Activated CD4-positive, alpha-beta T cell treated with anti-CD3 and anti-CD28 coated beads, Interleukin-2, amount 50 U/mL, for 4 hours (primary cell): Measurements from ENCODE around the gene VPS8.
"Not testable (repeated sequence)": the region's sequence is repeated elsewhere in the genome, so short reads cannot be mapped to it uniquely, and the experiment has no call there.

ENCODE experiments used
- DNase-seq, 2 experiments: peaks; one replicate each; pipeline ENCODE4 v3.0.0-alpha.2; 2020

Gene VPS8

DNA sequence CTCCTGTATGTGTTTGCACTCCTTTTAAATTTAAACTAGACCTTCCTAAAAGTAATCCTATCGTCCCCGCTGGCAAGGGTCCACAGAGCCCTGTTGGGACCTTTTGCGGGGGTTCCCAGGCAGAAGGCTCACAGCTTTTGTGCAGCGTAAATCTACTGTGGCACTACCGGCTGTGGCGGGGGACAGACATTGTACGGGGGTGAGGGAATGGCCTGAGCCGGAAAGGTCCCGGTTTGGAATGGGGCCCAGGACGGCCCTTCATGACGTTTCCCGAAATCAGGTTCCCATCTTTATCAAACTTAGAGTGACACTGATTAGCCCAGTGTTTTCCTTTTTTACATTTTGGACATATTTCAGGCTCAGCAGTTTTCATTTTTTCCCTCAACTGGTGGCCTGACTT is 205.6 kb downstream of the VPS8 start:
- DNase-seq = not testable (repeated sequence)

DNA sequence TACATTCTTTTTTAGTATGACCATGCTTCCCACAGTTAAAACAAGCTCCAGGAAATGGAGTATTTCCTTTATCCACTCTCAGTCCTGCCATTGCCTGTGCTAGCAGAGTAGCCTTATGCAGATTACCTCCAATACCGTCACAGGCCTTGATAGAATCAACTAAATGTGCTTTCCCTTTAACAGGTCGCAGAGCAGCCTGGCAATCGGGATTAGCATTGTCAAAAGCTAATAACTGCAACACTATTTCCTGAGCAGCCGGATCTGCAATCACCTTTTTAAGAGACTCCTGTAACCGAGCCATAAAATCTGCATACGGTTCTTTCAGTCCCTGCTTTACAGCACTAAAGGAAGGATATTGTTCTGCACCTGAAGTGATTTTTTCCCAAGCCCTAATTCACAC is 206.0 kb downstream of the VPS8 start:
- not testable (repeated sequence) for DNase-seq

DNA sequence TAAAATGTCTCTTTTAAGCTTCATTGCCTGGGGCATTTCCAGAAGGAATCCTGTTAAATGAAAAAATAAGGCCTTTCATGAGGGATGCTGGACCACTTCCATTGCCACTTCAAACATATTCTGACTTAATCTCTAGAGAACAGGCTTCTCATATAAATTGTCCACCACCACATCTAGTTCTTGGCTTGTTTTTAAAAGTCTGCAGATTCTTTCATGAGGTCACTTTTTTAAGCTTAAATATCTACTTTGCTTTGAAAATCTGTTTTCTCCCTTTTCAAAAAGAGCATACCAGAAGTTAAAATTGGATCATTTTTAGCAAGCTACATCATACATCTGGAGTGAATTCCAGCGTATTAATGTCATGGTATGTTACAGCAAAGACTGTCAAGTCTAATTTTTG is 209.3 kb downstream of the VPS8 start:
- DNase-seq = no peak

DNA sequence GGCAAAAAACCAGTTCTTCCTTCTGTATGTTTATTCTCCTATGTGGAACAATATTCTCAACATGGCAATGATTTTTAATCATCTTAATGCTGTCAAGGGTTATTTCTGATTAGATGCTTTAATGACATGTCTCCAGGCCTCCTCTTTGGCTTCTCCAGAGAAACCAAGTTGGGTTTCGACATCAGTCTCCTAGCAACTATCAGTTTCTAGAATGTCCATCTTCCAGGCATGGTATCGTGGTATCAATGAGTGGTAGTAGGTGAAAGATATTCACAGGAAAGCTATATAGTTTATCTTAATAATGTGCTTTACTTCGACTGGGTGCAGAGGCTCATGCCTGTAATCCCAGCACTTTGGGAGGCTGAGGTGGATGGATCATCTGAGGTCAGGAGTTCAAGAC is 212.4 kb downstream of the VPS8 start:
- DNase-seq = no peak

DNA sequence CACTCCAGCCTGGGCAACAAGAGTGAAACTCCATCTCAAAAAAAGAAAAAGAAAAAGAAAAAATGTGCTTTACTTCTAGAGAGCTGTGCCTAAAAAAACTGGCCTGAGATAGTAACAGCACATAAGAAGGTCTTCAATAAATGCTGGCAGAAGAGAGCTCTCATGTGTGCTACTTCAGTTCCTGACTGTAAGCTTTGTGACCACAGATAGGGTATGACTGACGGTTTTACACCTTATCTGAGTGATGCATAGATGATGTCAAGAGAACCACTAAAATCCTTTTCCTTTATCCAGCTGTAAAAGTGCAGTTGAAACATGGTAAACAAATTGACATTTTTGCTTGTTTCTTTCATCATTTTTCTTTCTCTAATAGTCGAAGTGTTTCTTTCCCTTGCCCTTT is 213.0 kb downstream of the VPS8 start:
- no peak for DNase-seq

DNA sequence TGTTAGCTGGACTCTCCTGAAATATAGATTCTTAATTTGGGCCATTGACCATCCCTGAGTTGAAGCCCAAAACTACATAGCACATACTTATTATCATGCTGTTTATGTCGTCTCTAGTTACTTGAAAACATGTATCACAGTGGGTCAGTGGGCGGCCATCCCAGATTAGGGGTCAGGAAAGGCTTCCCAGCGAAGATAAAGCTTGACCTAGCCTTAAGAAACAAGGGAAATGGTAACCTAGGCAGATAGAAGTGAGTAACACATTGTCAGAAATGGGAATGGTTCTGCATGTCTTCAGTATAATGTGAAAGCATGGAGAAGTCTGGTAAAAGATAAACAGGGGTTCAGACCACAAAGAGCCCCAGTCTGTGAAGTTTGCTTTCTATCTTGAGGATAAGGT is 216.2 kb downstream of the VPS8 start:
- DNase-seq = no peak

DNA sequence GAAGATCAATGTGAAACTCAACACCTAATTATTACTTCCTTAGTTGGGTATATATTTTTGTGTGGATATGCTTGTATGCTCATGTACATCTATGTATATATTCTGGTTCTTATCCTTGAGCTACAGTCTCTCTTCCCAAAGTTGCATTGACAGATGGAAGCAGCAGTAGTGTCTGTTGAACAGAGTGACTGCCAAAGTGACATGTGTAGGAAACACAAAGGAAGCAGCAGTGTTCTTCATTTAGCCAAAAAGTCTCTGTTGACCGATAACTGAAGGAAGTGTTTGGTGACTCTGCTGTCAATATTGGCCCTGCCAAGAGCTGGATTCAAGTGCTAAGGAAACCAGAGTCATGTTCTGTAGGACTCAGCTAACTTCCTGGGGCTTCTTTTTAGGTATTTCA is 217.1 kb downstream of the VPS8 start:
- no peak for DNase-seq

DNA sequence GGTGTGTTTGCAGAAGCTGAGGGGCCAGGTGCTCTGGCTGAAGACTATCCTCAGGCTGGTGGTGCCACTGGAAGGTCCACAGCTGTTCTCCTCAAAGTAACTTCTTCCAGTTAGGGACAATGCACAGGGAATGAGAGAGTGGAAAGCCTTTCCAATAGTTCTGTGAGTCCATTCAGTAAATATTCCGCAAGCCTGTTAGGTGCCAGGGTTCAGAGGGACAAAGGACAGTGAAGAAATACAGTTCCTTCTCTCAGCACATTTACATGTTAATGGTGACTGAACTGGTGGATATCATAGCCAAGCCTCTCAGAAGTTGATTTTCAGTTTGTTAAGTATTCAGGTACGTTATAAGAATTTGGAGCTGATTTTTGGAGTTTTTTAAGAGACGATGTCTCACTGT is 218.4 kb downstream of the VPS8 start:
- DNase-seq = no peak

DNA sequence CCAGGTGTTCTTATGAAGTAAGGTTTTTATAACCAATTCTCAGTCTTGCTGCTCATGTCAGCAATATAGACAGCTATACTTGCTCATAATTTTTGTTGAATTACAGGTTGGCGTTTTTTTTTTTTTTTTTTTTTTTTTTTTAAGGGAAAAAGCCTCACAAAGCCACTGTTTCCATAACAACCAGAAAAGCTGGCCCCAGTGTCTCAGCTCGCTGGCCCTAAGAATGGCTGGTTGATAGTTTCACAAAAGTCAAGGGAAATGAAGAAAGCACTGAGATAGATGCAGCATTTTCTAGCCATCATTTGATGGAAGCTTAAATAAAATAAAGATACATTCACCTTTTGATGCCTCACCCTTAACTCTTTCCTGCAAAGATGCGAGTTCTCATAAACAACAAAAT is 219.0 kb downstream of the VPS8 start:
- no peak for DNase-seq

DNA sequence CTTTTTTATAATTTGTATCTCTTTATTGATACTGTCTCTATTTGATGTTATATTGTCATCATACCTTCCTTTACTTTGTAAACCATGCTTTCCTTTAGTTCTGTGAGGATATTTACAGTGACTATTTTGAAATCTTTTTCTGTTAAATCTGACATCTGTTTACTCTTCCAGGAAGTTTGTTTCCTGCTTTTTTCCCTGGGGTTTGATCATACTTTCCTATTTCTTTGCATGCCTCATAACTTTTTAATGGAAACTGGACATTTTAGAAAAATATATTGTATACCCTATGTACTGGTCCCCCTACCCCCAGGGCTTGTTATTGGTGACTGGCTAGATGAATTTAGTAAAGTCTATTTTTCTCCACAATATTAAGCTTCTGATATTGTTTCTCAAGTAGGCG is 225.8 kb downstream of the VPS8 start:
- no peak for DNase-seq

DNA sequence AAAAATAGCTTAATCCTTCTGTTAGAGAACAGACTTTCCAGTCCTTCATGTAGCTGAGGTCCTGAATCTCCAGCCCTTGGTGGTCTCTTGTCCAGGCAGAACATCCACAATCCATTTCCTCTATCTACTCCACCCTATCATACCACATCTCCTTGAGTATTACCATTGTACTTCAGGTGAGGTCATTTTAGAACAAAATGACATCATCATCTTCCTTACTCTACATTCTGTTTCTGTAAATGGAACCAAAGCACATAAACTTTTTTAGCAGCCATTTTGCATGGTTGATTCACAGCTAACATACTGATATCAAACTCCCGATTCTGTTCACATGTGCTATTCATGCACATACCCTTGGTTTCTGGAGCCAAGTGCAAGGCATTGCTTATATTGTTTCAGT is 228.5 kb downstream of the VPS8 start:
- DNase-seq = no peak

DNA sequence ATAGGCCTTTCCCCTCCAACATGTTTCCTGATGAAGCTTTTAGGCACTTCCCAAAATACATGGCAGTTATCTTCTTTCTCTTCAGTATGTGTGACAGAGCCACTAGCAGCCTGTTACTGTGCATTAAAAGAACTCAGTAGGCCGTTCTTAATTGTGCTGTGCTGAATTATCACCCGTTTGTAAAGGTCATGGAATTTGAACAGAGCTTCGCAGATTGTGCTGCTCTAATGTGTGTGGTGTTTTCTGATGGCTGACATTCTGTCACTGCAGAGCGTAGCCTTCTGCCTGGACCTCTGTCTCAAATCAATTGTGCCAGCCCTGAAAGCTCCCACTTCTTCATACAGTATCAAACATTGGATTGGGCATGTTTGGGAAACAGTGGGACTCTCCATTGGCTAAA is 229.6 kb downstream of the VPS8 start:
- DNase-seq = no peak

DNA sequence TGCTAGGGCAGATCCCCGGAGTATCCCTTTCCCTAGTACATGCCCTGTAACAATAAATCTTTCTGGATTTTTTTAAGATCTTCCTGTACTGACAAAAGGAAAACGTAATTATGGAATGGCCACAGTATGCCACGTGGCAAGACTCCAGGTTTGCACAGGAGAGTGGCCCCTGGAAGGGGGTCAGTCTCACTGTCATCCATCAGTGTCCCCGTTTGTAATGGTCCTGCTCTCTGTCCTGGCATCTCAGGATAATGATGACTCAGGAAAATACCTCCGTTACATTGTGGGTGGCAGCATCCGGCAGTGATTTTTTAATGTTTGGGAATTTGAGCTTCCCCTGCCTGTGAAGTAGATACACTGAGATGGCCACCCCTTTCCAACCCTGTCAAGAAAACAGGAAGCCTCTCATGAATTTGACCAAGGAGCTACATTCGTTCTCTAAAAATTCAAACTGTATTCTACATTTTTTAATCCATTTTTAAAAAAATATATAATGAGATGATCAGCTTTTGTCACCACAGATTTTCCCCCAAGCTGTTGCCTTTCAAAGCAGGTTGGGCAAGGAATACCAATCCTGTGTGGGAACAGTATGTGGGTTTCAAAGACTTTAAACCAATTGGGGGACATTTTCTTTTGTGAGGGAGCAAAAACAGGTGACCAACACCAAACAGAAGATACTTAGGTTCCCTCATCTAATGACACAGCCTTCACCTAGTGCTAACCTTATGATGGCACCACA is 230.5 kb downstream of the VPS8 start:
- DNase-seq = no peak

DNA sequence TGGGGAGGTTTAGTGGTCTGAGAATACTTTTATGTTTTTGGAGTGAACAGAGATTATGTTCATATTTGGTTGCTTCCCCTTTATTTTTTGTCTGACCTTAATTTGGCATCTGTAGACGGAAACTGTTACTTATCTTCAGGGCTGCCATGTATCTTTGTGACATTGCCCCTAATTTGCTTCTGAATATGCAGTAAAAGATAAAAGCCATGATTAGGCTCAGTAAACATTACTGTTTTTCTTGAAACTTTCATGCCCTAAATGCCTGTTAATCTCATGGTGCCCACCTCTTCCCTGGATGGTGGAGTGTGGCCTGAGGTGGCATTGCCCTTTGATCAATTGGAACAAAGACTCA is 234.2 kb downstream of the VPS8 start:
- no peak for DNase-seq

DNA sequence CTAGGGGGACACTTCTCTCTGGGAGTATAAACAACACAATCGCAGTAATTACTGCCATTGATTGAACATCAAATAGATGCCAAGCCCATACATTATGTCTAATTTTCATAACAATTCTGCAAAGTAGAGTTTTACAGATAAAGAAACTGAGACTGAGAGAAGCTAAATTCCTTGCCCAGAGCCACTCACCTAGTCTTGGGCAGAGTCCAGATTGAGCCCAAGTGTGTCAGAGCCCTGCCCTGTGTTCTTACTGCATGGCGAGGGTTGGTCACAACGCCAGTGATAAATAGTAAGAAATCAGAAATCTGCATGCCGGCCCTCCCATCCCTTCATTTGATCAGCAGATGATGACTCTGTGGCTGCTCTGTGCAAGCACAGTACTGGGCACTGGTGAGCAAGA is 234.6 kb downstream of the VPS8 start:
- no peak for DNase-seq

DNA sequence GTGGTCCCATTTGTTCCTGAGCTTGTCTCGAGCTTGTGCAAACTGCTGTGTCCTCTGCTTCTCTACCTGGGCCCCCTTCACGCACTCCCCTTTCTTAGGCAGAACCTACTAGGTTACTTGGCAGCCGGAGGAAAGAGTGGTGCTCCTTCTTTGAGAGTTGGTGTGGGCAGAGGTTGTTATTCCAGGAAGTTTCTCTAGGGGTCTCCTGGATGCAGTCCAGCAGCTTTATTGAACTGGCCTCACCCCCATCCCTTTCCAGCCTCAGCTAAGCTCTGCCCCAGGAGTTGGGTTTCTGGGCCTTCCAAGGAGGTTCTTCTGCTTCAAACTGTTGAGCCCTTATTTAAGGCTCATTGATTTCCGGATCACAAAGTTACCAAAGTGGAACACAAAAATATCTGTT is 237.7 kb downstream of the VPS8 start:
- DNase-seq = no peak

DNA sequence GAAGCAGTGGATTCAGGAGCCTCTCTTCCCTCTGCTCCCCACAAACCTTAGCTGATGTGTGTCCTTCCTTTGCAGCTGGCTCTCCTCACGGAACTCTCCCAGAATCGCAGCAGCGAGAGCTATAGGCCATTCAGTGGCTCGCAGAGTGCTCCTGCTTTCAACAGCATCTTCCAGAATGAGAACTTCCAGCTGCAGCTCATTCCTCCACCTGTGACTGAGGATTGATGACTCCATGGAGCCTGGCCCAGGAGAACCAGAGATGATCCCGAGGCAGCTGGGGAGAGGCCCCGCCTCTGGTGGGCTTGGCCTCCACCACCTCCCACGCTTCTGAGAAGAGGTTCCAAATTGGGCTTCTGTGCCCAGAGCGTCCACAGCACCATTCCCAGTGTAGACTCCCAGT is 239.8 kb downstream of the VPS8 start:
- DNase-seq = no peak

DNA sequence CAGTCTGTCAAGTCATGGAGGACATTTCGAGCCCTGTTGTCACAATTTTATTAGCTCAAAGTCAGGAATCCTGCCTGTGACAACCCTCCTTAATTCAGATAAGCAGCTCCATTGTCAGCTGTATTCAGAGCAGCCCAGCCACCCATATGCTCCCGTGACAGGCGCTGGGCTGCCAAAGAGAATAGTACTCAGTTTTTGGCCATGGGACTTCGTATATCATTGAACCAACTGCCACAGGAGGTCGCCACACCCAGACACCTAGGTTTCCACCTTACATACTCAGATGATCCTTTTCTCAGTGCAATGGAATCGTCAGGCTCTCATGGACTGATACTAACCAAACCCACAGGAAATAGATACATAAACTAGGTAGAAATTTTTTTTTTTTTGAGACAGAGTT is 240.7 kb downstream of the VPS8 start:
- no peak for DNase-seq

DNA sequence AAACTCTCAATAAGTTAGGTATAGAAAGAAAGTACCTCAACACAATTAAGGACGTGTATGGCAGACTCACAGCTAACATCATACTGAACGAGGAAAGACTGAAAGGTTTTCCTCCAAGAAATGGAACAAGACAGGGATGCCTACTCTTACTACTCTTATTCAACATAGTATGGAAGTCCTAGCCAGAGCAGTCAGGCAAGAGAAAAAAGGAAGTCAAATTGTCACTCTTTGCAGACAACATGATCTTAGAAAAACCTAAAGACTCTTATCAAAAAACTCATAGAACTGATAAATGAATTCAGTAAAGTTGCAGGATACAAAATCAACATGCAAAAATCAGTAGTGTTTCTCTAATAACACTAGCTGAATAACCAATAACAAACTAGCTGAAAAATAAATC is 244.9 kb downstream of the VPS8 start:
- DNase-seq = no peak

DNA sequence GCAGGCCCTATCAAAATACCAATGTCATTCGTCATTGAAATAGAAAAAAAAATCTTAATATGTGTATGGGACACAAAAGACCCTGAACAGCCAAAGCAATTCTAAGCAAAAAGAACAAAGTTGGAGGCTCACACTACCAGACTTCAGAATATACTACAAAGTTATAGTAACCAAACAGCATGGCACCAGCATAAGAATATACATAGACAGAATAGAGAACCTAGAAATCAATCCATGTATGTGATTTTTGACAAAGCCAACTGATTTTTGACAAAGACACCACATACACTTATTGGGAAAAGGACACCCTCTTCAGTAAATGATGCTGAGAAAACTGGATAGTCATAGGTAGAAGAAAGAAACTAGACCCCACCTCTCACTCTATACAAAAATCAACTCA is 245.9 kb downstream of the VPS8 start:
- DNase-seq = no peak

DNA sequence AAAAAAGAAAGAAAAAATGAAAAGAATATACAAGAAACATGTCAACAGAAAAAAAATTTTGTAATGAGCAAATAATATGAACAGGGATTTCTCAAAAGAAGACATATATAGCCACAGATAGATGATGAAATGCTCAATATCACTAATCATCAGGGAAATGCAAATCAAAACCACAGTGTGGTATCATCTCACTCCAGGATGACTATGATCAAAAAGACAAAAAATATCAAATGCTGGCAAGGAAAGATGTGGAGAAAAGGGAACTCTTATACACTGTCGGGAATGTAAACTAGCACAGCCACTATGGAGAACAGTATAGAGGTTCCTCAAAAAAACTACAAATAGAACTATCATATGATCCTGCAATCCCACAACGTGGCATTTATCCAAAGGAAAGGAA is 246.8 kb downstream of the VPS8 start:
- no peak for DNase-seq

DNA sequence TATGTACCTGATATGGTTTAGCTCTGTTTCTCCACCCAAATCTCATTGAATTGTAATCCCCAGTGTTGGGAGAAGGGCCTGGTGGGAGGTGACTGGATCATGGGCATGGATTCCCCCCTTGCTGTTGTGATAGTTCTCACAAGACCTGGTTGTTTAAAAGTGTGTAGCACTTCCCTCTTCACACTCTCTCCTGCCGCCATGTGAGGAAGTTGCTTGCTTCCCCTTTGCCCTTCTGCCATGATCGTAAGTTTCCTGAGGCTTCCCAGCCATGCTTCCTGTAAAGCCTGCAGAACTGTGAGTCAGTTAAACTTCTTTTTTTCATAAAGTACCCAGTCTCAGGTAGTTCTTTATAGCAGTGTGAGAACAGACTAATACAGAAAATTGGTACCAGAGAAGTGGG is 247.8 kb downstream of the VPS8 start:
- no peak for DNase-seq

DNA sequence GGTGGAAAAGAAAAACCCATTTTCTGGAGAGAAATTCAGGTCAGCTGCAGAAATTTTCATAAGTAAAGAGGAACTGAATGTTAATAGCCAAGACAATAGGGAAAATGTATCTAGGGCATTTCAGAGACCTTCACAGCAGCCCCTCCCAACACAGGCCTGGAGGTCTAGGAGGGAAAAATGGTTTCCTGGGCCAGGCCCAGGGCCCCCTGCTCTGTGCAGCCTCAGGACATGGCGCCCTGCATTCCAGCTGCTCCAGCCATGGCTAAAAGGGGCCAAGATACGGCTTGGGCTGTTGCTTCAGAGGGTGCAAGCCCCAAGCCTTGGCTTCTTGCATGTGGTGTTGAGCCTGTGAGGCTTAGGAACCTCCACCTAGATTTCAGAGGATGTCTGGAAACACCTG is 248.7 kb downstream of the VPS8 start:
- no peak for DNase-seq

DNA sequence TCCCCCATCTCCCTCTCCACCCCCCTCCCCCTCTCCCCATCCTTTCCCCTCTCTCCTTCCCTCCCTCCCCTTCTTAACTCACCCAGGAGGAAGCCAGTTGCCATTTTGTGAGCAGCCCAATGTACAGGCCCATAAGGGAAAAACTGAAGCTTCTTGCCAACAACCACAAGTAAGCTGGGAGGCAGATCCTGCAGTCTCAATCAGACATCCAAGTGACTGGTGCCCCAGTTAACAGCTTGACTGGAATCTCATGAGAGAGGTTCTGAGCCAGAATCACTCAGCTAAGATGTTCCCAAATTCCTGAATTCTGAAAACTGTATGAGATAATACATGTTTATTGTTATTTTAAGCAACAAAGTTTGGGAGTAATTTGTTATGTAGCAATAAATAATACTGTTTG is 250.2 kb downstream of the VPS8 start:
- no peak for DNase-seq

DNA sequence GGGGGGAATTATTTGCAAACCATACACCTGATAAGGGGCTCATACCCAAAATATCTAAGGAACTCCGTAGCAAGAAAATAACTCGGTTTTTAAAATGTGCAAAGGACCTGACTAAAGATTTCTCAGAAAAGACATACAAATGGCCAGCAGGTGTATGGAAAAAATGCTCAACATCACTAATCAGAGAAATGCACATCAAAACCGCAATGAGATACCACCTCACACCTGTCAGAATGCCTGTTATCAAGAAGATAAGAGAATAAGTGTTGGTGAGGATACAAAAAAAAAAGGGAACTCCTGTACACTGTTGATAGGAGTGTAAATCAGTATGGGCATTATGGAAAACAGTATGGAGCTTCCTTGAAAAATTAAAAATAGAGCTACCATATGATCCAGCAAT is 251.5 kb downstream of the VPS8 start:
- no peak for DNase-seq

DNA sequence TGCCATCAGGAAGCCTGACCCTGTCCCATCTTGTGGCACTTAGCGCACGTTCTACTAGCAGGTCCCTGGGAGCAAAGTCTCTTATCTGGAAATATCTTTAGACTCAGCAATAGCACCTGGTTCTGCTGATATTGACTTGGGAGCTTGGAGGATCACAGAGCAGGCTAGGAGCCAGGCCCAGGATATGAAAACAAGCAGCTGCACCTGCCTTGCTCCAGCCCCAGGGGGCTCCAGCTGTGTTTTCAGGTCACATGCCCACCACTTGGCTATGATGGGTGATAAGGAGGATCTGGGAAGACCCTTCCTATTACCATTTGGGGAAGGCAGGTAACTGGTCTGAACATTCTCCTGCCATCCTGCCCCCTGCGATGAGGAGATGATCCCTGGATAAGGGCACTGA is 253.1 kb downstream of the VPS8 start:
- DNase-seq = no peak
